Breast epithelium (tissue), 4 donors: ENCODE measurements around the gene ANKRD42. TPM values are rescaled to one million over a fixed set of nuclear protein-coding genes. Genes with fewer than 3 reads are reported as not detected.
A peak's percentile ranks its signal among the peaks of the same experiment; 100 is the strongest.

Source experiments
- DNase-seq, 2 donors: peaks; one replicate each; pipeline ENCODE4 v3.0.0-alpha.2; 2019; ENCODE audit warnings: low spot score in 2 of 2
- H3K27ac ChIP-seq, 2 donors: fragments of 200-600 bp; sonication (generic) in 1 of 2; one replicate each; pipeline ENCODE4 v1.5.1; 2016 to 2019; ENCODE audit warnings: mild to moderate bottlenecking in 1 of 2
- H3K27me3 ChIP-seq, 2 donors: fragments of 200-600 bp; sonication (generic) in 1 of 2; one replicate each; pipeline versions ENCODE4 v1.5.1 to v1.6.0; 2017 to 2019; ENCODE audit warnings: control low read depth in 1 of 2, mild to moderate bottlenecking in 1 of 2
- H3K36me3 ChIP-seq: fragments of 200-600 bp; one replicate; pipeline ENCODE4 v1.5.1; 2019
- H3K4me1 ChIP-seq, 2 donors: fragments of 200-600 bp; sonication (generic); one replicate each; pipeline ENCODE4 v1.5.1; 2016 to 2019; ENCODE audit warnings: control low read depth in 1 of 2
- H3K4me3 ChIP-seq, 3 donors: fragments of 200-600 bp; sonication (generic); 1 replicate in 2 of 3; 2 replicates in 1 of 3; pipeline ENCODE4 v1.5.1; 2016 to 2019; ENCODE audit warnings: mild to moderate bottlenecking in 3 of 3, moderate library complexity in 2 of 3
- H3K9me3 ChIP-seq, 2 donors: fragments of 200-600 bp; sonication (generic) in 1 of 2; one replicate each; pipeline ENCODE4 v1.5.1; 2016 to 2019; ENCODE audit warnings: control low read depth in 1 of 2
- POLR2A ChIP-seq: fragments of 450-650 bp; IDR thresholded peaks from one replicate; pipeline ENCODE4 v1.6.1; 2016; ENCODE audit warnings: antibody characterized with exemption, mild to moderate bottlenecking, moderate library complexity
- POLR2AphosphoS5 ChIP-seq, 3 donors: sonication (generic); formaldehyde crosslinking; IDR thresholded peaks; one replicate each; pipeline ENCODE4 v1.6.1; 2017; ENCODE audit warnings: antibody characterized with exemption in 3 of 3
- intact Hi-C: fragments of 100-400 bp; cut with DNase I; formaldehyde crosslinking; loops from one replicate; pipeline ENCODE4 v1.15.1; 2023; ENCODE audit warnings: low total_unique reads
- total RNA-seq, 3 donors: library from RNA; depleted of rRNA; stranded (reverse); fragments of >200 nt; gene quantifications; one replicate each; pipeline ENCODE4 v1.1.0, GENCODE V29; 2016
- TF ChIP-seq, protein P1 (sequence below), 3 donors: fragments of 450-650 bp; IDR thresholded peaks; one replicate each; pipeline ENCODE4 v1.5.1; 2016 to 2017; ENCODE audit warnings: antibody characterized with exemption in 3 of 3, mild to moderate bottlenecking in 3 of 3, moderate library complexity in 3 of 3

ANKRD42 gene
- total RNA-seq, 3 donors from 2014 or later = 17.0 to 22.7 (median 17.4) TPM

DNA sequence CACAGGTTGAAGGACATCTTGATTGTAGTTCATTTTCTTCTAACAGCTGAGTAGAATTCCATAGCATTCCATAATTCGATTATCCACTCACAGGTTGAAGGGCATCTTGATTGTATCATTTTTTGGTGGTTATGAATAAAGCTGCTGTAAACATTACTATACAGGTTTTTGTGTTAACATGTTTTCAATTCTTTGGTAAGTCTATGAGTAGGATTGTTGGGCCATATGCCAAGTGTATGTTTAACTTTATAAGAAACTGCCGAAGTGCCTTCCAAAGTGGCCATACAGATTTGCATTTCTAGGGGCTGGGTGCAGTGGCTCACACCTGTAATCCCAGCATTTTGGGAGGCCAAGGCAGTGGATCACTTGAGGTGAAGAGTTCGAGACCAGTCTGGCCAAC, 44.6 kb downstream of the ANKRD42 start:
- intact Hi-C loops = no loop called here
- Histone ChIP-seq H3K4me1 (no peaks in the 10 kb centered on the region), H3K36me3 (no peaks in the 10 kb centered on the region), H3K4me3 (no peak overlapping the region), H3K9me3 (no peaks in the 10 kb centered on the region), H3K27me3 (no peaks in the 10 kb centered on the region), H3K27ac (no peak overlapping the region)
- no peak for DNase-seq
- TF ChIP-seq POLR2AphosphoS5 (IDR thresholded peaks at IDR 0.05) (no peak), POLR2A (no peak)
- TF ChIP-seq, protein P1, sequence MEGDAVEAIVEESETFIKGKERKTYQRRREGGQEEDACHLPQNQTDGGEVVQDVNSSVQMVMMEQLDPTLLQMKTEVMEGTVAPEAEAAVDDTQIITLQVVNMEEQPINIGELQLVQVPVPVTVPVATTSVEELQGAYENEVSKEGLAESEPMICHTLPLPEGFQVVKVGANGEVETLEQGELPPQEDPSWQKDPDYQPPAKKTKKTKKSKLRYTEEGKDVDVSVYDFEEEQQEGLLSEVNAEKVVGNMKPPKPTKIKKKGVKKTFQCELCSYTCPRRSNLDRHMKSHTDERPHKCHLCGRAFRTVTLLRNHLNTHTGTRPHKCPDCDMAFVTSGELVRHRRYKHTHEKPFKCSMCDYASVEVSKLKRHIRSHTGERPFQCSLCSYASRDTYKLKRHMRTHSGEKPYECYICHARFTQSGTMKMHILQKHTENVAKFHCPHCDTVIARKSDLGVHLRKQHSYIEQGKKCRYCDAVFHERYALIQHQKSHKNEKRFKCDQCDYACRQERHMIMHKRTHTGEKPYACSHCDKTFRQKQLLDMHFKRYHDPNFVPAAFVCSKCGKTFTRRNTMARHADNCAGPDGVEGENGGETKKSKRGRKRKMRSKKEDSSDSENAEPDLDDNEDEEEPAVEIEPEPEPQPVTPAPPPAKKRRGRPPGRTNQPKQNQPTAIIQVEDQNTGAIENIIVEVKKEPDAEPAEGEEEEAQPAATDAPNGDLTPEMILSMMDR (IDR thresholded peaks at IDR 0.05) = no peak

DNA sequence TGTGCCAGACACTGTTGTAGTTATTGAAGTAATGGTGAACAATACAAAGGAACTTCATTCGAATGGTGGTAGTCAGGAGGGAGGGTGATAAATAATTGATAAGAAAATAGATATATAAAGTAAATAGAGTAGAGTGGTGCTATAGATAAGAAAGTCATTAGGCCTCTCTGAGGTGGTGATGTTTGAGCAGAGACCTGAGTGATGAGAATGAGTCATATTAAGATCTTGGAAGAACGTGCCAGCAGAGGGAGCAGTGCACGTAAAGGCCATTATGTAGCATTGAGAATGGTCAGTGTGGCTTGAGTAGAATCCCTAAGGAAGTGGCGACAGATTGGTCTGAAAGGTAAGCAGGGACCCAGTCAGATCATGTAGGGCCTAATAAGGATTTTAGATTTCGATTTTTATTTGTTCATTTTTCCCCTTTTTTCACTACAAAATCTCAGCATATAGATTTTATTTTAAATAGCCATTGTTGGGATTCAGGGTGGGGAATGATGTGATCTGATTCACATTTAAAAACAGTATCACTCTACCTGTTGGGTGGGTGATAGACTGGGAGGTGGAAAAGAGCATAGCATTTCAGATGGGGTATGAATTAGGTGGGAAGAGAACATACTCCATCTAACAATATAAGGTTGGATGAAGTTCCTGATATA, 47.9 kb downstream of the ANKRD42 start:
- no peaks in the 10 kb centered on the region for H3K4me1 ChIP-seq
- H3K27ac ChIP-seq = no peak overlapping the region
- no peak for TF ChIP-seq POLR2AphosphoS5 (IDR thresholded peaks at IDR 0.05)
- TF ChIP-seq, protein P1 (IDR thresholded peaks at IDR 0.05) = peak in 2 of 3 donors; percentile 47 to 48
- no peak for TF ChIP-seq POLR2A
- no peak overlapping the region for H3K4me3 ChIP-seq
- peak in 1 of 2 donors; percentile 24 for DNase-seq
- no peaks in the 10 kb centered on the region for H3K27me3 ChIP-seq
- intact Hi-C loops = no loop called here
- H3K36me3 ChIP-seq = no peaks in the 10 kb centered on the region
- no peaks in the 10 kb centered on the region for H3K9me3 ChIP-seq

DNA sequence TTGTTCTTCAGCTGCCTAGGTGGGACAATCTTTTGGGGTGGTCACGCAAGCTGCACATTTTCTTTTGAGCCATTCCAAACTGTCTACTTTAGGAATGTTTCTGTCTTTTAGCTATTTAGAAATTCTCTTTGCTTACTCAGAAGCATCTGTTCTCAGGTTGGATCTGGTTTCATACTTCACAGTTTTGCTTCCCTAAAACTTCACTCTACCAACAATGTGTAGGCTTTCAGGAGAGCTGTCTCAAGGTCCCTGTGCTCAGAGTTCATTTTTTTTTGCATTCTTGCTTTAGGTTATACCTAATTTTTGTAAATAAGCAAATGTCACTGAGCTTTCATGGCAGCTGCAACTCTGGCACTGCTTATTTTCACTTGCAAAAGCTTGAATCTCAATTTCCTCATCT, 55.9 kb downstream of the ANKRD42 start:
- H3K4me1 ChIP-seq = no peaks in the 10 kb centered on the region
- no peak overlapping the region for H3K4me3 ChIP-seq
- intact Hi-C loops = no loop called here
- DNase-seq = no peak
- TF ChIP-seq POLR2AphosphoS5 (IDR thresholded peaks at IDR 0.05) (no peak), POLR2A (no peak)
- TF ChIP-seq, protein P1 (IDR thresholded peaks at IDR 0.05) = no peak
- no peaks in the 10 kb centered on the region for H3K27me3 ChIP-seq
- H3K27ac ChIP-seq = no peak overlapping the region
- no peaks in the 10 kb centered on the region for H3K9me3 ChIP-seq
- H3K36me3 ChIP-seq = no peaks in the 10 kb centered on the region

DNA sequence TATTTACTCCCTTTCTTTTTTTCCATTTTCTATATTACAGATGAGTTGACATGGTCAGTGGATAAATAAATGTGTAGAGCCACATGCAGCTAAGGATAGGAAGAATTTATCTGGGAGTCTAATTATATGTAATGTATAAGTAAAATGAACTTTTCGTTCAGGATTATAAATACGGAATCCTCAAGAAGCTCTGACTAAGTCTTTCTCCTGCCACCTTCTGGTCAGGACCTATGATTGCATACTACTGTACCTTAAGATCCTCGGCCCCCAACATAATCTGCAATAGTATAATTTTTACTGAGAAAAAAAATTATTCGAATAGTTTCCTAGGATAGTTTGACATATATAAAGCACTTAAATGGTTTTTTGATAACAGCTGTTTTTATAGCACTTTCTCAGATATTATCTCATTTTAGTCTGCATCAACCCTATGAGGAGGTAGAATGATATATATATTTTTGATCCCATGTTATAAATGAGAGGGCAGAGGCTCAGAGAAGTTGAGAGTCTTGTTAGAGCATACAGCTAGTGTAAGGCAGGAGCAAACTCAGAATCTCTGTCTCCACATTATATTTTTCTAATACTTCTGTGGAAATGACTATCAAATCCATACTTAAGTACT, 56.6 kb downstream of the ANKRD42 start:
- intact Hi-C loops = no loop called here

DNA sequence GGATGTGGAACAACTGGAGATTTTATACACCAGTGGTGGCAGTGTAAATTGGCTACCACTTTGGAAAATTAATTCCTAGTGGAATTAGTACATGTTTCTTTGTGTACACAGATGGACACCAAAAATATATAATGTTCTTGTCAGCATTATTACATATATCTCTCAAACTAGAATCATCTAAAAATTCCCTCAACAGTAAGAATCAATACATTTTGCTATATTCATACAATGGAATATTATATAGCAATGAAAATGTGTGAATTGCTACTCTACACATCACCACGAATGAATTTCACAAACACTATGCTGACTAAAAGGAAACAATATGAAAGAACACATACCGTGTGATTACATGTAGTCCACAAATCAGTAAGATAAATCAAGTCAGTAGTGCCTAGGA, 58.8 kb downstream of the ANKRD42 start:
- intact Hi-C loops = no loop called here
- Histone ChIP-seq H3K27me3 (no peaks in the 10 kb centered on the region), H3K36me3 (no peaks in the 10 kb centered on the region), H3K4me1 (no peaks in the 10 kb centered on the region), H3K27ac (no peak overlapping the region), H3K9me3 (no peaks in the 10 kb centered on the region), H3K4me3 (no peak overlapping the region)
- DNase-seq = no peak
- TF ChIP-seq POLR2A (no peak), POLR2AphosphoS5 (IDR thresholded peaks at IDR 0.05) (no peak)
- TF ChIP-seq, protein P1 (IDR thresholded peaks at IDR 0.05) = no peak

More for the DNA sequence above, 56.6 kb downstream of the ANKRD42 start:
- H3K4me3 ChIP-seq = no peak overlapping the region
- H3K27me3 ChIP-seq = no peaks in the 10 kb centered on the region
- no peaks in the 10 kb centered on the region for H3K4me1 ChIP-seq
- no peak overlapping the region for H3K27ac ChIP-seq
- H3K9me3 ChIP-seq = no peaks in the 10 kb centered on the region
- H3K36me3 ChIP-seq = no peaks in the 10 kb centered on the region
- TF ChIP-seq, protein P1 (IDR thresholded peaks at IDR 0.05) = peak; percentile 48 to 71 (median 61)
- TF ChIP-seq POLR2AphosphoS5 (IDR thresholded peaks at IDR 0.05) = no peak
- no peak for DNase-seq
